ENCODE results near the gene HMGB1.
"Not testable (repeated sequence)": the region's sequence is repeated elsewhere in the genome, so short reads cannot be mapped to it uniquely, and the experiment has no call there.

Gene HMGB1

DNA sequence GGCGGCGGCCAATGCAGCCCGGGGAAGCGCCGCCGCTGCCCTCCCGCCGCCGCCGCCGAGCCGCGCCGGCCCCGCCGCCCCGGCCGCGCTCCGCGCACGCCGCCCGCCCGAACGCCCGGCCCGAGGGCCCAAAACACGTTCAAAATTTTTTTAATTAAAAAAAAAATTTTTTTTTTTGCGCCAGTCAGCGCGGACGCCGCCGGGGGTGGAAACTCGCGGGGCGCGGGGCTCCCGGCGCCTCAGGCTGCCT is 468 bp downstream of the HMGB1 start:
- no peak for DNase-seq

DNA sequence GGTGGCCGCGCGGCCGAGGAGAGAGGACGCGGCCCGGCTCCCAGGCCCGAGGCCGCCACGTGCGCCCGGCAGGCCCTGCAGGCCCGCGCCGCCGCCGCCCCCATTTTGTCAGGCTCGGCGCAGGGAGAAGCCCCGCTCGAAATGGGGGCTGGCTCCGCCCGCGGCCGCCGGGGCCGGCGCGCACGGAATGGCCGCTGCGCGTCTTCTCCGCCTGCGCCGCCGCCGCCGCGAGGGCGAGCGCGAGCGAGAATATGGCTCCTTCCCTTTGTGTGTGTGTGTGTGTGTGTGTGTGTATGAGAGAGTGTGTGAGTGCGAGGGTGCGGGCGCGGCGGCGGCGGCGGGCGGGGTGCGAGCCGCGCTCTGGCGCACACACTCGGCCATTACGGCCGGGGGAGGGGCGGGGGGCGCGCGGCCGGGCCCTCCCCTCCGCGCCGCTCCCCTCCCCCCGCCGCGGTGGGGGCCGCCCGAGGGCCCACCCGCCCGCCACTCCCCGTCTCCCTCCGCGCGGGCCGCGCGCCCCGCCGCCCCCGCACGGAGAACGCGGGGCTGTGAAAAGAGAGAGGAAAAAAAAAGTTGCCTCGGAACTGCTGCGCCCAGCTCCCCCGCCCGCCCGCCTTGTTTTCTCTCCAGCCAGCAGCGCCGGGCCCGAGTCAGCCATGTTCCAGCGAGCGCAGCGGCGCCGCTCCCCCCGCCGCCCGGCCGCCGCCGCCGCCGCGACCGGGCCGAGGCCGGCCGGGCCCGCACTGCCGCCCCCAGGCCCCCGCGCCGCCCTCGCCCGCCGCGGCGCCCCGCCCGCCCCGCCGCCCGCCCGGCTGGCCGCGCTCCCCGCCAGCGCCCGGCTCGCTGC is 1.0 kb downstream of the HMGB1 start:
- DNase-seq = peak; percentile 81

DNA sequence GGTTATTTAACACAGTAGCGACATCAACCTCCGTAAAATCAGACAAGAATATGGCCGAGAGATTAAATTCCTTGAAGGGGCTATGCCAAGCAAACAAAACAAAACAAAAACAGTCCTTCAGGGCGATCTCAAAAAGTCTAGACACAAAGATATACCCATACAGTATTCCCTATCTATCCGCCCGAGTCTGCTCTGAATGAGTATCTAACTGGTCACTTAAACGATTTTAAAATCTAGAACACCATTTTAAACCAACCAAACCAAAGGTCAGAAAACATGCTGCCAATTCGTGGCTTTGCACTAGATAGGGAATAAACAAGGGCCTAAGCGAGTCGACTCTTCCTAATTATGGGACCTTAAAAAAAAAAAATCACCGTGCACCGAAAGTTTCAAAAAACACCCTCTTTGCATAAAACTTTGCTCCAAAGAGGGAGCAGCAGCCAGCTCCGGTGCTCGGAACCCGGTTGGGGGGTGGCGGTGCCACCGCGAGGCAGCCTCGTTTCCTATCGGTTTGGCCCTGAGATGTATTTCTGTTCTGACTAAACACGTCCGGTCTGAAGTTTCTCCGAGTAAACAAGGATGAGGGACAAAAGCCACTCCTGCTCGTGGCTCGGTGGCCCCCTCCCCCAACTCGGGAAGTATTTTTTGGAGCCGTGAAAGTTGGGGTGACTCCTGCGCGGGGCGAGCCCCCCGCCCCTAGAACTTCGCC is 1.8 kb downstream of the HMGB1 start:
- peak; percentile 64 for DNase-seq

DNA sequence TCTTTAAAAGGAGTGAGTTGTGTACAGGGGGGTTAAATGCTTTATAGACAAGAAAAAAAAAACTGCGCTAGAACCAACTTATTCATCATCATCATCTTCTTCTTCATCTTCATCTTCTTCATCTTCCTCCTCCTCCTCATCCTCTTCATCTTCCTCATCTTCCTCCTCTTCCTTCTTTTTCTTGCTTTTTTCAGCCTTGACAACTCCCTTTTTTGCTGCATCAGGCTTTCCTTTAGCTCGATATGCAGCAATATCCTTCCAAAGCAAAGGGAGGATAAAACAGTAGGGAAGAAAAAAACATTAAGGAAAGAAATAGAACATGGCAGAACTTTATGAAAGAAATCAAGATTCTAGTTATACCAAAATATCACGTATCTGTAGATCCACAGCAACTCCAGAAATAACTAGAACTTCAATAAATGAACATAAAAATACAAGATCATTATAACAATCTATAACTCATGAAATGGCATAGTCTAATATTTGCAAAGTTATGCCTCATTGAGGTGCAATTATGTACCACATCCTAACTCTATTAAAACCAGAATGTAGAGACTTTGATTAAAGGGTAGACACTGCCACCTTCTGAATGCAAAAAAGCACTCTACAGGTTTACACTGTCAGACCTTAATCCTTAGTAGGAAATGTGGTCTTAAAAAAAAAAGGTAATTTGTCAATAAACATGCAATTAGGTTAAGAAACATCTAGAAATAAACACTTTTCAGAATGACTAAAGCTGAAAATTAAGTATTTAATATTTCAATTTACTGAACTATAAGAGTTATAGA is 4.3 kb downstream of the HMGB1 start:
- DNase-seq = not testable (repeated sequence)

DNA sequence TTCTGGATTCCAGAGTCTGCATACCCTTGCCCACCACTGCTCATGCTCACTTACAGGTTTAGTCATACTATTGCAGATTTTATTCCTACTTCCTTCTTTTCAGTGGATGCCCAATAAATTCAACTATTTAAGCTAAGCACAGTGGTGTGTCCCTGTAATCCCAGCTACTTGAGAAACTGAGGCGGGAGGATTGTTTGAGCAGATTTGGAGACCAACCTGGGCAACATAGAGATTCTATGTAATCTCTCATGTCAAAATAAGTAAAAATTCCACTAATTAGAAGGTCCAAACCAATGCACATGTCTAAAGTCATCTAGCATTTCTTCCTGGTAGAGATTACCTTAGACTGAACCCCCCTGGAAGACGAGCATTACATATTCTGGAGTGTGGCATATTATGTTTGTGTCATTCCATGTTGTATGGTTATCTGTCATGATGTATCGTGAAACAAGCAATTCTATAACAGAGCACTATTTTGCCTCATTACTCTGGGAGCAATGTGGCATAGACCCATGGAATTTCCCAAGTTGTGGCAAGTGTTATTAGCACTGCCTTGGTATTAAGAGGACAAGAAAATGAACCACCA is 8.3 kb downstream of the HMGB1 start:
- no peak for DNase-seq

DNA sequence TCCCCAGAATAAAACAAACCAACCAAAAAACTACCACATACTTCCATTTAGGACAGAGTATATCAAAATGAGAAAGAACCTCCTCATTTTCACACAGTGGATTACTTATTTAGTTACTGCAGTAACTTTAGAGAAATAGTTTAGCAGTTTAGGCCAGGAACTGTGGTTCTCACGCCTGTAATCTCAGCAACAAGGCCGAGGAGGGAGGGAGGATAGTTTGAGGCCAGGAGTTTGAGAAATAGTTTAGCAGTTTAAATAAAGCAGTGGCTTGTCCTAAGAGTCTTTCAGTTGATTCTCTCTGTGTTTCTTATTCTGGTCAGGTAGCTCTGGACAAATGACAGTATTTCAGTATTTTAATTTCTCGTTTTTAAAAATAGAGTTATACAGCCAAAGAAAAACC is 9.4 kb downstream of the HMGB1 start:
- DNase-seq = no peak

DNA sequence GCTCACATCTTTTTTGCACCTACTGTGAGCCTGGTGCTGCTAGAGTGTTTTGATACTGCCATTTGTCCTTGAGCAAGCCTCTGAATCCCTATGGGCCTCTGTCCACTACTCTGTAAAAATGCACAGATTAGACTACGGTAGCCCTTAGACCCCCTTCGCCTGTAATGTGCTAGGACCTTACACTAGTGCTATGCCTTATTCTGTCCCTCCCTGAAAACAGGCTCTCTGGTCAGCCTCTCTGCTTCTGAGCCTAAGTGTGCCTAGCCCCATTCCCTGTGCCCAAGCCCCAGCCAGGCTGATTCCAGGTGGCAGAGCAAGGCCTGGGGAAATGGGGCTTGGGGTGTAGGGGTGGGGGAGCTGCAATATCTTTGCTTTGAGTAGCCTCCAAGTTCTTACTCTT is 10.7 kb downstream of the HMGB1 start:
- DNase-seq = no peak

DNA sequence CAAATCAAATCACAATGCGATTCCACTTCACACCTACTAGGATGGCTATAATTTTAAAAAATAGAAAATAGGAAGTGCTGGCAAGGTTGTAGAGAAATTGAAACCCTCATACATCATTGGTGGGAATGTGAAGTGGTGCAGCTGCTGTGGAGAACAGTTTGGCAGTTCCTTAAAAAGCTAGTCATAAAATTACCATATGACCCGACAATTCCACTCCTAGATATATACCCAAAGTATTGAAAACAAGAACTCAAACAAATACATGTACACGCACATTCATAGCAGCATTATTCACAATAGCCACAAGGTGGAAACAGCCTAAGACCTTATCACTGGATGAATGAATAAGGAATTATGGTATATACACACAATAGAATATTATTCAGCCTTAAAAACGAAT is 12.0 kb downstream of the HMGB1 start:
- DNase-seq = no peak

DNA sequence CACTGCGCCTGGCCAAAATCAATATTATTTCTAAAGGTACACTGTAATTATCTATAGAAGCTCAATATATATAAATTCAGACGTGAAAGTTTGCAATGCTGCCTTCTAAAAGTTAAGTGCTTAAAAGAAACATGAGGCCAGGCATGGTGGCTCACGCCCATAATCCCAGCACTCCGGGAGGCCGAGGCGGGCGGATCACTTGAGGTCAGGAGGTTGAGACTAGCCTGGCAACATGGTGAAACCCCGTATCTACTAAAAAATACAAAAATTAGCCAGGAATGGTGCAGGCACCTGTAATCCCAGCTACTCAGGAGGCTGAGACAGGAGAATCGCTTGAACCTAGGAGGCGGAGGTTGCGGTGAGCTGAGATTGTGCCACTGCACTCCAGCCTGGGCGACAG is 14.3 kb downstream of the HMGB1 start:
- not testable (repeated sequence) for DNase-seq

DNA sequence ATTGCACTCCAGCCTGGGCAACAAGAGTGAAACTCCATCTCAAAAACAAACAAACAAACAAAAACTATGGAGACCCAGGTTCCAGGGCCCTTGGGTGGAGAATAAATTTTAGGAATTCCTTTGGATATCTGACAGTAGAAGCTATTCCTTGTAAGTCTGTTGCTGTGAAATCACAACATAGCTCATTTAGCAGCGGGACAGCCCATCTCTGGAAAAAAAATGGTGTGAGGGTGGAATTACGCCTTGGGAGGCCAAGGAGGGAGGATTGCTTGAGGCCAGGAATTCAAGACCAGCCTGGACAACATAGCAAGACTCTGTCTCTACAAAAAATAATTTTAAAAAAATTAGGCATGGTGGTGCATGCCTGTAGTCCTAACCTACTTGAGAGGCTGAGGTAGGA is 15.7 kb downstream of the HMGB1 start:
- no peak for DNase-seq

DNA sequence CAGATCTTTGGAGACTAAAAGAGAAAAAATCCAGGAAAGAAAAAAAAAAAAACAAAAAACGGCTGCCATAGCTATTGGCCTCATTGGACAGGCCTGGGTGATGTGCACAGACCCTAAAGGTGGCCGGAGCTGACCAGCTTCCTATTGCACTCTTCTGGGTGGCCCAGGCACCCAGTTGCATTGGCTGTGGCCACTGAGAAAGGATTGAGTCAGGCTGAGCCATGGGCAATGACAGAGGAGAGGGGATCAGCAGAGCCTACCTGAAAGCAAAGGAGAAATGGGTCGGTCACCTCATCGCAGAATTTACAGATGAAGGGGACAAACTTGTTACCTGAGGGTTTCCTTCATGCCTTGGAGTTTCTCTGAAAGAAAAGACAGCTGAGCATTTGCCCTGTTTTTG is 17.3 kb downstream of the HMGB1 start:
- no peak for DNase-seq

DNA sequence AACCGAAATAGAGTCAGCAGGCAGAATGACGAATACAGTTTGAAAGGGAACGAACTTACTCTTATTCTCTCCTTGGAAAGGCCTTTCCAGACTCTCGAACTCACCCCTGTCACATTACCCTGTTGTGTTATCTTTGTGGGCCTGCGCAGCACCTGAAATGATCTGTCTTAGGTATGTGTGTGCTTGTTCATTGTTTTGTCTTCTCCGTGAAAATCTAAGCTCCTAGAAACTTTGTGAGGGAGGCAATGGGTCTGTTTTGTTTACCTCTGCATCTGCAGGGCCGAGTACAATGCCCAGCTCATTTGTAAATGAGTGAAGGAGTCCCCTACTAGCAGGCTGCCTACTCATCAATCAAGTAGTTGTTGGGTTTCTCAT is 19.6 kb downstream of the HMGB1 start:
- no peak for DNase-seq

DNA sequence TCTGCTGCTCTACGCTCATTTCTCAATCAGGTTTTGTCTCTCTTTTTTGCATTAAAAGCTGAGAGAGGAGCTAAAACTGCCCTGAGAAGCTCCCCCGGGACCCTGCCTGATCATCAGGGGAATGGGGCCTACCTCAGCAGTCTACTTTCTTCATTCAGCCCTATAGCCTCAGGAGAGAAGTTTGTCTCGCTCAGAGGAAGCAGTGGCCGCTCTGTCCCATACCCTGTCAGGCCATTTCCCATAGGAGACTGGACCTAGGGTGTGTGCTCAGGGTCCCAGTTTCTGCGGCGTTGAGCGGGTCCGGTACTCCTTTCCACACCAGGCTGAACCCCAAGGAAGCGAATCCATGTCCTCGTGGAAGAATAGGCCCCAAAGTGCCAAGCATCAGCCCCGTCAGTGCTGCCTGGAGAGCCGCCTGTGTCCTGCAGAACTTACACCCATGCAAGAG is 21.8 kb downstream of the HMGB1 start:
- DNase-seq = peak; percentile 41

DNA sequence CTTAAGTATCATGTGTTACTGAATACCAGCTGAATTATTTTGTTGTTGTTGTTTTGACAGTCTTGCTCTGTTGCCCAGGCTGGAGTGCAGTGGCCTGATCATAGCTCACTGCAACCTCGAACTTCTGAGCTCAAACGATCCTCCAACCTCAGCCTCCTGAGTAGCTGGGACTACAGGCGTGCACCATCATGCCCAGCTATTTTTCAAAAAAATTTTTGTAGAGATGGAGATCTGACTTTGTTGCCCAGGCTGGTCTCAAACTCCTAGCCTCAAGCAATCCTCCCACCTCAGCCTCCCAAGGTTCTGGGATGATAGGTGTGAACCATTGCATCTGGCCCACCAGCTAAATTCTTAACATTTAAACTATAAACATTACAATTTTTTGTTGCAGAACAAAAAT is 22.2 kb downstream of the HMGB1 start:
- DNase-seq = peak; percentile 2

DNA sequence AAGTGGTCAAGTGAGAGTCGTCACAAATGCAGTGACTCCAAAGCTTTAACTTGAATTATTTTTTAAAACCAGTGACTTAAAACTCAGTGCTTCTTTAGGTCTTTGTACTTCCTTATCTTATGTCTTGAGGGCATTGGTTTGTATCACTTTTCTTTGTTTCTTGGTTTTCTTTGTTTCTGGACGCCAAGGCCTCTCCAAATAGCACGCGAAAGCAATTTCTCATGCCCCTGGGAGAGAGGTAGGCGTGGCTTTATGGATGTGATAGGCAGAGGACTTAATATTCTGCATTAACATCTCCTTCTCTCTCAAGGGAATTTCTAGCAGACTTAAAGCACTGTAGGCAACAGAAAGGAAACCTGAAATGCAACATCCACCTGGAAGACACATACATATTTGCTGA is 22.8 kb downstream of the HMGB1 start:
- DNase-seq = peak; percentile 28

DNA sequence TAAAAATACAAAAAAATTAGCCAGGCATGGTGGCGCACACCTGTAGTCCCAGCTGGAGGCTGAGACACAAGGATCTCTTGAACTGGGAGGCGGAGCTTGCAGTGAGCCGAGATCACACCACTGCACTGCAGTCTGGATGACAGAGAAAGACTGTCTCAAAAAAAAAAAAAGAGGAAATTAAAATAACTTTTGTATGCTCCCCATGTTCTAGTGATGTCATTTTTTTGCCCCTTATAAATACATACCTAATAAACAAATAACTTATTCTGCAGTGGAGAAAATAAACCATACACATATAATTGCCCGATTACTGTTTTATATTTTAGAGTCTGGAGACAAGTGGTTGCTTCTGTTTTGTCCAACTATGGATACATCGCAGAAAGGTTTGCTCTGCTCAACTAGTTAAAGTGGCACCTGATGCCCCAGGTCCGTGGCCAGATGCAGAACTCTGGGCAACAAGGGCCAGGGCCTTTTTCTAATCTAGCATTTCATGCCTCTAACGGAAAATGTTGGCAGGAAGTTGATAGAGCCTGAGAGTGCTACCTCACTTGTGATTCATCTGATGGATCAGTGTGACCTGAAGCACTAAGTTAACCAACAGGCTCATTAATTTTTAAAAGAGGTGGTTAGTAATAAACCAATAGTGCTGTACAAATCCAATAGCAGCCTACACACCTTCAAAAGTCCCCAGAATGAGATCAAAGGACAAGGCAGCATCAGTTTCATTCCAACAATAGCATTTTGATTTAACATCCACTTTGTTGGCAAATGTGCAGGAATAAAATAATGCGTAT is 24.6 kb downstream of the HMGB1 start:
- peak; percentile 2 for DNase-seq

DNA sequence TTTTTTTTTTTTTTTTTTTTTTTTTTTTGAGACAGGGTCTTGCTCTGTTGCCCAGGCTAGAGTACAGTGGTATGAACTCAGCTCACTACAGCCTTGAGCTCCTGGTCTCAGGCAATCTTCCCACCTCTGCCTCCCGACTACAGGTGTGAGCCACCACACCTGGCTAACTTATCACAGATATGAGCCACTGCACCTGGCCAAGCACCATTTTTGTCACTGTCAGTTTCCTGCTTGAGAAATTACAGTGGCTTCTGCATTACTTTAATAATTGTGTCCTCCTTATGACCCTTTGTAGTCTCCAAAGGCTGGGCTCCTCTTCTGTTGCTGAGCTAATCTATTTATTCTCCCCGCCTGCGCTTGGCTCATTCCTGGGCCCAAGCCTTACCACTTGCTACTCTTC is 27.4 kb downstream of the HMGB1 start:
- no peak for DNase-seq

DNA sequence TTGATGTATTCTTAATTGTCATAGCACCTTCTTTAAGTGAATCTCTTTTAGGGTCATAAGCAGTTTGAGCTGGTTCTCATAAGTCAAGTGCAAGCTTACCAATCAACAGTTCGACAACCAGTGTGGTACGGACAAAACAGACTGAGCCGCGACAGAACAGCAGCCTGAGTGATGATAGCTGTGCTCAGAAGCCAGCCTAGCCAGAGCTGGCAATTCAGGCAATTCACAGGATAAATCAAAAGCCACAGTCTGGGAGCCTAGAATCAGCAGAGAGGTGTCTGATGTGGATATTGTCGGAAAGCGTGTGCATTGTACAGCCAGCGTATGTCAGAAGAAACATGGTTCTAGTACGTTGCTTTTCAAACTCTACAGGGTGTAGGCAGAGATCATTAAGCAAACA is 28.6 kb downstream of the HMGB1 start:
- peak; percentile 18 for DNase-seq

DNA sequence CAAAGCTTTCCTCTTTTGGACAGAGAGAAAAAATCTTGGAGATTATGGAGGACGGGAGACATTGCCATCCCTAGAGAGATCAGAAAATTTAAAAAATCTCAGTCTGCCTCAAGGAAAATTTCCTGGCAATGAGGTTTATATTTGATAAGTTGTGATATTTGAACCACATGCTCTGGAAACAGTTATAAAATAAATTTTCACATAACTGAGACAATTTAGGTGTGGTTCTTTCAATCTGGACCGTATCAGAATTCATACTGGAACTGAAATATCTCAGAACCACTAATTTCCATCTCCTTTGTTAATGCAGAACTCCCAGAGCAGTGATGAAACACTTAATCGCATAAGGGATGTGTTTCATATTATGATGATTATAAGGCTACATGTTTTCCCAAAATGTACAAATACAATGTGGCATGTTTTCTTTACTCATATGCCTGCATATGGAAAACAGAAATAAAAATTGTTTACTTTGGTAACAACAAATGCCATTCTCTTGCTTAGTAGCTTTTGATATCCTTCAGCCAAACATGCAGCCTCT is 29.8 kb downstream of the HMGB1 start:
- no peak for DNase-seq

DNA sequence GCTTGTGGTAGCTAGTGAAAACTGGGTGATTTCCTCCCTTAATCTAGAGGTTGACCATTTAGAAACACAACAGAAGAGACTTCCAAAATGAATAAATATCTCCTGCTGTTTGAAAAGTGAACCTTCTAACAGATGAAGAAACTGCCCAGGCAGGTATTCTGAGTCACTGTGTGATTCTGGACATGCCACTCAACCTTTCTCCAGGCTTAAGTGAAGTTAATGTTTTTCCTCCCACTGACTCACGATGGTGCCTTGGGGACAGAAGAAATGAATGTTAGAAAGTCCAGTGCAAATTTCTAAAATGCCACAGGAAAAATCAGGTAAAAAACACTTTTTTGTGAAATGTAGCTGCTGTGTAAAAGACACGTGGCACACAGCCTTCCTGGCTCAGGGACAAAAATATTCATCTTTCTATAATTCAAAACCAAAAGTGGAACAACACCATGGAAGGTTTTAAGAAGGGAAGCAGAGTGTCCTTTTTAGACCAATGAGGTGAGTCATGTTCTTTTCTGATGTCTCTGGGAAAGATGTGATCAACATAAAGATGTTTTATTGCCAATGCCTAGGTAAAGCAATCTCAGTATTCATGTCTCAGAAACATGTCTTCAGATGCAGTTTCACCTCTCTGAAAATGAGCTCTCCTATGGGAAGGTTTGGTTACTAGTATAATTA is 34.3 kb downstream of the HMGB1 start:
- DNase-seq = peak; percentile 75

Measured in islet precursor cell (in vitro differentiated cells).